ENCODE measurements around the gene KLHL30. TPM values are rescaled to one million over a fixed set of nuclear protein-coding genes. Genes with fewer than 3 reads are reported as not detected.

The KLHL30 gene
- polyA plus RNA-seq, 1 donor (not counting 4 experiments of a cell fraction or from before 2014, with no cell fraction given), result not detected

GRCh38 chr2:238097201-238097987 lies 41.1 kb upstream of the KLHL30 start:
- Histone ChIP-seq H3K9ac (ENCODE audit: control insufficient read depth, extremely low read depth, insufficient read depth, low read length) (no peak overlapping the region), H3K9me1 (ENCODE audit: control insufficient read depth, extremely low read depth, insufficient read depth, low read length) (no peaks in the 10 kb centered on the region), H4K20me1 (ENCODE audit: control insufficient read depth, extremely low read depth, insufficient read depth, low read length) (no peaks in the 10 kb centered on the region), H3K36me3 (ENCODE audit: control insufficient read depth in 2 of 2, extremely low read depth in 1 of 2, insufficient read depth in 2 of 2, low read length in 2 of 2) (no peaks in the 10 kb centered on the region), H3K4me1 (ENCODE audit: control insufficient read depth, extremely low read depth, insufficient read depth, low read length) (peaks cover 8% of the 10 kb centered on the region), H3K27ac (ENCODE audit: control insufficient read depth, insufficient read depth, low read length) (no peak overlapping the region), H3K9me3 (ENCODE audit: control insufficient read depth, low read depth, low read length) (no peaks in the 10 kb centered on the region), H3K4me2 (ENCODE audit: control insufficient read depth, extremely low read depth, insufficient read depth, low read depth, low read length) (no peak overlapping the region), H3K4me3 (ENCODE audit: control insufficient read depth in 2 of 3, extremely low read depth in 1 of 3, insufficient read depth in 2 of 3, low read depth in 1 of 3, low read length in 3 of 3) (no peak overlapping the region), H2AFZ (ENCODE audit: control insufficient read depth, low read length) (no peak overlapping the region), H3K79me2 (ENCODE audit: control insufficient read depth, insufficient read depth, low read length) (no peaks in the 10 kb centered on the region), H3K27me3 (ENCODE audit: control insufficient read depth, extremely low read depth, insufficient read depth, low read length) (no peaks in the 10 kb centered on the region)
- FAIRE-seq (no peak), DNase-seq (ENCODE audit: low read depth, low spot score) (no peak)
- dilution Hi-C loops (cut with MboI; ENCODE audit: extremely low pct_ligation_motif_present, low sequenced_read_pairs), result no loop called here
- no peak for TF ChIP-seq EZH2 (IDR thresholded peaks at IDR 0.05; ENCODE audit: low read length)
- TF ChIP-seq CTCF (optimal IDR thresholded peaks at IDR 0.05 in 1 of 3, IDR thresholded peaks at IDR 0.05 in 1 of 3, conservative IDR thresholded peaks at IDR 0.05 in 1 of 3; ENCODE audit: extremely low read depth in 1 of 3, insufficient read depth in 2 of 3, low read length in 3 of 3), result no peak

- Histone ChIP-seq H4K20me1 (ENCODE audit: control insufficient read depth, extremely low read depth, insufficient read depth, low read length) (no peaks in the 10 kb centered on the region), H2AFZ (ENCODE audit: control insufficient read depth, low read length) (peak overlapping the region; percentile 33), H3K9me1 (ENCODE audit: control insufficient read depth, extremely low read depth, insufficient read depth, low read length) (no peaks in the 10 kb centered on the region), H3K9ac (ENCODE audit: control insufficient read depth, extremely low read depth, insufficient read depth, low read length) (no peak overlapping the region), H3K4me1 (ENCODE audit: control insufficient read depth, extremely low read depth, insufficient read depth, low read length) (peaks cover 8% of the 10 kb centered on the region), H3K27ac (ENCODE audit: control insufficient read depth, insufficient read depth, low read length) (no peak overlapping the region), H3K36me3 (ENCODE audit: control insufficient read depth in 2 of 2, extremely low read depth in 1 of 2, insufficient read depth in 2 of 2, low read length in 2 of 2) (no peaks in the 10 kb centered on the region), H3K4me3 (ENCODE audit: control insufficient read depth in 2 of 3, extremely low read depth in 1 of 3, insufficient read depth in 2 of 3, low read depth in 1 of 3, low read length in 3 of 3) (no peak overlapping the region), H3K4me2 (ENCODE audit: control insufficient read depth, extremely low read depth, insufficient read depth, low read depth, low read length) (peak overlapping the region; percentile 32), H3K79me2 (ENCODE audit: control insufficient read depth, insufficient read depth, low read length) (no peaks in the 10 kb centered on the region), H3K27me3 (ENCODE audit: control insufficient read depth, extremely low read depth, insufficient read depth, low read length) (no peaks in the 10 kb centered on the region), H3K9me3 (ENCODE audit: control insufficient read depth, low read depth, low read length) (no peaks in the 10 kb centered on the region)
- peak; percentile 90 for FAIRE-seq
- dilution Hi-C loops (cut with MboI; ENCODE audit: extremely low pct_ligation_motif_present, low sequenced_read_pairs), result no loop called here
- DNase-seq (ENCODE audit: low read depth, low spot score), result peak; percentile 54
- TF ChIP-seq EZH2 (IDR thresholded peaks at IDR 0.05; ENCODE audit: low read length) (no peak), CTCF (optimal IDR thresholded peaks at IDR 0.05 in 1 of 3, IDR thresholded peaks at IDR 0.05 in 1 of 3, conservative IDR thresholded peaks at IDR 0.05 in 1 of 3; ENCODE audit: extremely low read depth in 1 of 3, insufficient read depth in 2 of 3, low read length in 3 of 3) (no peak)
Observed at GRCh38 chr2:238097988-238098871, 40.2 kb upstream of the KLHL30 start.
